LNCaP clone FGC (cell line): ENCODE data around the gene MIER2.
"Not testable (repeated sequence)": the region's sequence is repeated elsewhere in the genome, so short reads cannot be mapped to it uniquely, and the experiment has no call there.

ENCODE experiments used
- DNase-seq: peaks from one replicate; pipeline ENCODE4 v3.0.0-alpha.2; 2011; ENCODE audit warnings: low read depth
- H3K4me3 ChIP-seq: 2 replicates; pipeline ENCODE4 v1.5.1; 2011; ENCODE audit warnings: mild to moderate bottlenecking, low read depth, low read length, control low read depth
- CTCF ChIP-seq: IDR thresholded peaks from 2 replicates; pipeline ENCODE4 v1.5.1; 2012; ENCODE audit warnings: mild to moderate bottlenecking; ENCODE audit not compliant: control insufficient read depth, insufficient read depth; ENCODE audit errors: extremely low read depth

Gene MIER2

GRCh38 chr19:277131-277530, 67.5 kb downstream of the MIER2 start:
- no peak for DNase-seq
- TF ChIP-seq CTCF: no peak
- H3K4me3 ChIP-seq: no peak overlapping the region

- no peak for DNase-seq
- H3K4me3 ChIP-seq: no peak overlapping the region
- TF ChIP-seq CTCF: no peak
These were observed 68.5 kb downstream of the MIER2 start for GRCh38 chr19:275958-276646.

- no peak for DNase-seq
- TF ChIP-seq CTCF: no peak
- H3K4me3 ChIP-seq: no peak overlapping the region
These were observed 69.6 kb downstream of the MIER2 start for GRCh38 chr19:275000-275399.

GRCh38 chr19:273393-273792, 71.2 kb downstream of the MIER2 start:
- DNase-seq: no peak
- TF ChIP-seq CTCF: no peak
- no peak overlapping the region for H3K4me3 ChIP-seq

GRCh38 chr19:271856-272255, 72.7 kb downstream of the MIER2 start:
- no peak overlapping the region for H3K4me3 ChIP-seq
- no peak for DNase-seq
- TF ChIP-seq CTCF: no peak

GRCh38 chr19:270766-271318, 73.8 kb downstream of the MIER2 start:
- not testable (repeated sequence) for DNase-seq

GRCh38 chr19:269241-269640, 75.4 kb downstream of the MIER2 start:
- H3K4me3 ChIP-seq: no peak overlapping the region
- DNase-seq: no peak
- TF ChIP-seq CTCF: no peak

More at GRCh38 chr19:270766-271318, 73.8 kb downstream of the MIER2 start:
- H3K4me3 ChIP-seq: not testable (repeated sequence)
